Fibroblast of villous mesenchyme (primary cell): Measurements from ENCODE around the gene KYNU. TPM values are rescaled to one million over a fixed set of nuclear protein-coding genes. Genes with fewer than 3 reads are reported as not detected.
"Not testable (repeated sequence)": the region's sequence is repeated elsewhere in the genome, so short reads cannot be mapped to it uniquely, and the experiment has no call there.

ENCODE experiments used
- DNase-seq: peaks from one replicate; pipeline ENCODE4 v3.0.0-alpha.2; 2010; ENCODE audit warnings: low read depth
- H3K4me3 ChIP-seq: 2 replicates; pipeline ENCODE4 v1.5.1; 2011; ENCODE audit warnings: low read depth, mild to moderate bottlenecking, low read length
- total RNA-seq: library from RNA; depleted of rRNA; stranded (reverse); fragments of >200 nt; gene quantifications from 2 replicates; pipeline ENCODE4 v1.2.3, GENCODE V29; 2012
- TF ChIP-seq, protein P1 (sequence below): IDR thresholded peaks from 2 replicates; pipeline ENCODE4 v1.5.1; 2012; ENCODE audit warnings: low read depth, mild to moderate bottlenecking, low read length; ENCODE audit not compliant: insufficient read depth

Gene KYNU
- total RNA-seq, 1 donor: 0.43 TPM

DNA sequence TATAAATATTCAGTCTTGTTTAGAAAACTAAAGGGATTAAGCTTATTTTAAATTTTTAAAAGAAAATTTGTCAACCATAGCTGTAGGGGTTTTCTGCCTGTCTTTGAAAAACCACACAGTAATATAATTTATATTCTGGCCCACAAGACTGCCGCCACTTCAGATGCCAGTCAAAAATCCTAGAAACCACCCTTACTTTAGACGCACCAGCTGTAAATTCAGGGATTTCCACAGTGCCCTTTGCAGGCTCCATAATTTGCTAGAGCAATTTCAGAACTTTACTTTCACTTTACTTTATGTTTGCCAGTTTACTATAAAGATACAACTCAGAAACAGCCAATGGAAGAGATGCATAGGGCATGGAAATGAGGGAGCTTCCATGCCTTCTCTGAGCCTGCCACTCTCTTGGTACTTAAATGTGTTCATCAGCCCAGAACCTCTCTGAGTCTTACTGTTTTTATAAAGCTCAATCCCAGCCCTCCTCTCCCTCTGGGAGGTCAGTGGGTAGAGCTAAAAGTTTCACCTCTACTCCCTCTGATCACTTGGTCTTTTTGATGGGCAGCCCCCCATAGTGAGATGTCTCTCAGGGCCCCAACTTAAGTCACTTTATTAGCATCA is 63.3 kb downstream of the KYNU start:
- no peak for DNase-seq
- H3K4me3 ChIP-seq: no peak overlapping the region
- TF ChIP-seq, protein P1, sequence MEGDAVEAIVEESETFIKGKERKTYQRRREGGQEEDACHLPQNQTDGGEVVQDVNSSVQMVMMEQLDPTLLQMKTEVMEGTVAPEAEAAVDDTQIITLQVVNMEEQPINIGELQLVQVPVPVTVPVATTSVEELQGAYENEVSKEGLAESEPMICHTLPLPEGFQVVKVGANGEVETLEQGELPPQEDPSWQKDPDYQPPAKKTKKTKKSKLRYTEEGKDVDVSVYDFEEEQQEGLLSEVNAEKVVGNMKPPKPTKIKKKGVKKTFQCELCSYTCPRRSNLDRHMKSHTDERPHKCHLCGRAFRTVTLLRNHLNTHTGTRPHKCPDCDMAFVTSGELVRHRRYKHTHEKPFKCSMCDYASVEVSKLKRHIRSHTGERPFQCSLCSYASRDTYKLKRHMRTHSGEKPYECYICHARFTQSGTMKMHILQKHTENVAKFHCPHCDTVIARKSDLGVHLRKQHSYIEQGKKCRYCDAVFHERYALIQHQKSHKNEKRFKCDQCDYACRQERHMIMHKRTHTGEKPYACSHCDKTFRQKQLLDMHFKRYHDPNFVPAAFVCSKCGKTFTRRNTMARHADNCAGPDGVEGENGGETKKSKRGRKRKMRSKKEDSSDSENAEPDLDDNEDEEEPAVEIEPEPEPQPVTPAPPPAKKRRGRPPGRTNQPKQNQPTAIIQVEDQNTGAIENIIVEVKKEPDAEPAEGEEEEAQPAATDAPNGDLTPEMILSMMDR: no peak

DNA sequence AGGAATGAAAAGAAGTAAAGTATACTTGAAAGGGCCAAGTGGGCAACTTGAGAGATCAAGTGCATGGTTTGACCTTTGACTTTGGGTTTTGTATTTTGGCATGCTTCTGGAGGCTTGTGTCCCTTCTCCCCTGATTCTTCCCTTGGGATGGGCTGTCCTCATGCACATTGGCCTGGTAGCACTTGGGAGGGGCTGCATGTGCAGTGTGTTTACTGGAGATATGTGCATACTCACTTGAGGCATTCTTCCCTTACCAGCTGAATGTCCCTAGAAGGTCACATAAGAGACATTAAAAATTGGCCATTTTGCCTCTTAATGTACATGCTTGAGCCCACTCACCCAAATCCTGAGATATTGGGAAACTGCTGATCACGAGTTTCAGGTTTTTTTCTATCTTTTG is 65.2 kb downstream of the KYNU start:
- DNase-seq: no peak
- no peak overlapping the region for H3K4me3 ChIP-seq
- TF ChIP-seq, protein P1: no peak

GRCh38 chr2:142944264-142944663 is 66.8 kb downstream of the KYNU start:
- peak; percentile 76 for DNase-seq
- H3K4me3 ChIP-seq: no peak overlapping the region
- TF ChIP-seq, protein P1: no peak

DNA sequence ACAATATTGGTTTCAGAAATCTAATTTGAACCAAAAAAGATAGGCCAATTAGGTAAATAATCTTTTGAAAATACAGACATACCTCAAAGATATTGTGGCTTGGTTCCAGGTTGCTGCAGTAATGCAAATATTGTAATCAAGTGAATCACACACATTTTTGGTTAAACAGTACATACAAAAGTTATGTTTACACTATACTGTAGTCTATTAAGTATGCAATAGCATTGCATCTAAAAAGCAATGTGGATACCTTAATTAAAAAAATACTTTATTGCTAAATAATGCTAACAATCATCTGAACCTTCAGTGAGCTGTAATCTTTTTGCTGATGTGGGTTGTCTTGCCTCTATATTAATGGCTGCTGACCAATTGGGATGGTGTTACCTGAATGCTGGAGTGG is 67.3 kb downstream of the KYNU start:
- TF ChIP-seq, protein P1: no peak
- no peak overlapping the region for H3K4me3 ChIP-seq
- DNase-seq: no peak

GRCh38 chr2:142946941-142947340 is 69.5 kb downstream of the KYNU start:
- H3K4me3 ChIP-seq: no peak overlapping the region
- TF ChIP-seq, protein P1: no peak
- DNase-seq: no peak

- H3K4me3 ChIP-seq, DNase-seq: not testable (repeated sequence)
These were observed 71.3 kb downstream of the KYNU start for GRCh38 chr2:142948723-142949122.

GRCh38 chr2:142950323-142950722 is 72.9 kb downstream of the KYNU start:
- H3K4me3 ChIP-seq, DNase-seq: not testable (repeated sequence)

GRCh38 chr2:142951190-142952007 is 73.9 kb downstream of the KYNU start:
- peak; percentile 38 for DNase-seq
- TF ChIP-seq, protein P1: no peak
- no peak overlapping the region for H3K4me3 ChIP-seq
